Omental fat pad (tissue), 4 donors: Measurements from ENCODE around the gene TPM3. TPM values are rescaled to one million over a fixed set of nuclear protein-coding genes. Genes with fewer than 3 reads are reported as not detected.
"Not testable (repeated sequence)": the region's sequence is repeated elsewhere in the genome, so short reads cannot be mapped to it uniquely, and the experiment has no call there.

Experiments used
- ATAC-seq: fragments of 150-250 bp; one replicate; pipeline ENCODE4 v1.9.1; 2016; ENCODE audit warnings: mild to moderate bottlenecking, moderate library complexity; ENCODE audit not compliant: low FRiP score
- DNase-seq: peaks from one replicate; pipeline ENCODE4 v3.0.0-alpha.2; 2019; ENCODE audit warnings: low spot score
- CTCF ChIP-seq, 3 donors: fragments of 450-650 bp; IDR thresholded peaks; one replicate each; pipeline ENCODE4 v1.5.1; 2016 to 2017; ENCODE audit warnings: antibody characterized with exemption in 3 of 3, mild to moderate bottlenecking in 3 of 3, moderate library complexity in 2 of 3
- total RNA-seq, 4 donors: library from RNA; depleted of rRNA; stranded (reverse); fragments of >200 nt; gene quantifications; one replicate each; pipeline ENCODE4 v1.1.0, GENCODE V29; 2016

The TPM3 gene
- total RNA-seq, 4 donors from 2014 or later, result 285 to 611 (median 352) TPM

- no peak for DNase-seq
- peak; percentile 57 for ATAC-seq
- TF ChIP-seq CTCF (IDR thresholded peaks at IDR 0.05), result no peak
Measured at GRCh38 chr1:154157520-154158306, 34.2 kb downstream of the TPM3 start.

GRCh38 chr1:154155251-154155650, 36.6 kb downstream of the TPM3 start:
- DNase-seq (no peak), ATAC-seq (peak; percentile 73)
- no peak for TF ChIP-seq CTCF (IDR thresholded peaks at IDR 0.05)

- DNase-seq, result peak; percentile 54
- no peak for TF ChIP-seq CTCF (IDR thresholded peaks at IDR 0.05)
- ATAC-seq, result peak; percentile 16
Measured at GRCh38 chr1:154154534-154155191, 37.2 kb downstream of the TPM3 start, which contains the start of gene NUP210L. Gene NUP210L, minus strand, starts transcription at chr1:154155073.

- no peak for TF ChIP-seq CTCF (IDR thresholded peaks at IDR 0.05)
- ATAC-seq, result no peak
- DNase-seq, result no peak
Measured at GRCh38 chr1:154154053-154154452, 37.8 kb downstream of the TPM3 start.

GRCh38 chr1:154151311-154151710, 40.6 kb downstream of the TPM3 start:
- TF ChIP-seq CTCF (IDR thresholded peaks at IDR 0.05), result no peak
- ATAC-seq, result peak; percentile 63
- no peak for DNase-seq

- ATAC-seq (no peak), DNase-seq (no peak)
- TF ChIP-seq CTCF (IDR thresholded peaks at IDR 0.05), result no peak
Measured at GRCh38 chr1:154148807-154149206, 43.1 kb downstream of the TPM3 start.

GRCh38 chr1:154147505-154147904, 44.4 kb downstream of the TPM3 start:
- DNase-seq, ATAC-seq: not testable (repeated sequence)
